ENCODE data around the gene CRISP1. TPM values are rescaled to one million over a fixed set of nuclear protein-coding genes. Genes with fewer than 3 reads are reported as not detected.

Gene CRISP1
- polyA plus RNA-seq, 1 donor (not counting 4 experiments of a cell fraction or from before 2014, with no cell fraction given), result not detected

- TF ChIP-seq EZH2 (IDR thresholded peaks at IDR 0.05; ENCODE audit: low read length), result no peak
- no peak for TF ChIP-seq CTCF (optimal IDR thresholded peaks at IDR 0.05 in 1 of 3, IDR thresholded peaks at IDR 0.05 in 1 of 3, conservative IDR thresholded peaks at IDR 0.05 in 1 of 3; ENCODE audit: extremely low read depth in 1 of 3, insufficient read depth in 2 of 3, low read length in 3 of 3)
- Histone ChIP-seq H3K27ac (ENCODE audit: control insufficient read depth, insufficient read depth, low read length) (no peak overlapping the region), H3K36me3 (ENCODE audit: control insufficient read depth in 2 of 2, extremely low read depth in 1 of 2, insufficient read depth in 2 of 2, low read length in 2 of 2) (no peaks in the 10 kb centered on the region), H3K9ac (ENCODE audit: control insufficient read depth, extremely low read depth, insufficient read depth, low read length) (no peak overlapping the region), H3K4me3 (ENCODE audit: control insufficient read depth in 2 of 3, extremely low read depth in 1 of 3, insufficient read depth in 2 of 3, low read depth in 1 of 3, low read length in 3 of 3) (no peak overlapping the region), H2AFZ (ENCODE audit: control insufficient read depth, low read length) (no peak overlapping the region), H4K20me1 (ENCODE audit: control insufficient read depth, extremely low read depth, insufficient read depth, low read length) (no peaks in the 10 kb centered on the region), H3K4me2 (ENCODE audit: control insufficient read depth, extremely low read depth, insufficient read depth, low read depth, low read length) (no peak overlapping the region), H3K27me3 (ENCODE audit: control insufficient read depth, extremely low read depth, insufficient read depth, low read length) (no peaks in the 10 kb centered on the region), H3K9me3 (ENCODE audit: control insufficient read depth, low read depth, low read length) (no peaks in the 10 kb centered on the region), H3K4me1 (ENCODE audit: control insufficient read depth, extremely low read depth, insufficient read depth, low read length) (no peaks in the 10 kb centered on the region), H3K9me1 (ENCODE audit: control insufficient read depth, extremely low read depth, insufficient read depth, low read length) (no peaks in the 10 kb centered on the region), H3K79me2 (ENCODE audit: control insufficient read depth, insufficient read depth, low read length) (no peaks in the 10 kb centered on the region)
- no peak for FAIRE-seq
- dilution Hi-C loops (cut with MboI; ENCODE audit: extremely low pct_ligation_motif_present, low sequenced_read_pairs), result no loop called here
- DNase-seq (ENCODE audit: low read depth, low spot score), result no peak
Observed at GRCh38 chr6:49906526-49906925, 40.2 kb upstream of the CRISP1 start.

GRCh38 chr6:49905296-49905695 lies 39.0 kb upstream of the CRISP1 start:
- no peaks in the 10 kb centered on the region for H3K9me3 ChIP-seq (ENCODE audit: control insufficient read depth, low read depth, low read length)
- H3K27me3 ChIP-seq (ENCODE audit: control insufficient read depth, extremely low read depth, insufficient read depth, low read length), result no peaks in the 10 kb centered on the region
- H3K9me1 ChIP-seq (ENCODE audit: control insufficient read depth, extremely low read depth, insufficient read depth, low read length), result no peaks in the 10 kb centered on the region
- H3K79me2 ChIP-seq (ENCODE audit: control insufficient read depth, insufficient read depth, low read length), result no peaks in the 10 kb centered on the region
- no peak overlapping the region for H3K9ac ChIP-seq (ENCODE audit: control insufficient read depth, extremely low read depth, insufficient read depth, low read length)
- H4K20me1 ChIP-seq (ENCODE audit: control insufficient read depth, extremely low read depth, insufficient read depth, low read length), result no peaks in the 10 kb centered on the region
- no peak overlapping the region for H2AFZ ChIP-seq (ENCODE audit: control insufficient read depth, low read length)
- no peak for TF ChIP-seq EZH2 (IDR thresholded peaks at IDR 0.05; ENCODE audit: low read length)
- no peak for TF ChIP-seq CTCF (optimal IDR thresholded peaks at IDR 0.05 in 1 of 3, IDR thresholded peaks at IDR 0.05 in 1 of 3, conservative IDR thresholded peaks at IDR 0.05 in 1 of 3; ENCODE audit: extremely low read depth in 1 of 3, insufficient read depth in 2 of 3, low read length in 3 of 3)
- no peak overlapping the region for H3K27ac ChIP-seq (ENCODE audit: control insufficient read depth, insufficient read depth, low read length)
- no peak for FAIRE-seq
- no peak for DNase-seq (ENCODE audit: low read depth, low spot score)
- no peak overlapping the region for H3K4me3 ChIP-seq (ENCODE audit: control insufficient read depth in 2 of 3, extremely low read depth in 1 of 3, insufficient read depth in 2 of 3, low read depth in 1 of 3, low read length in 3 of 3)
- dilution Hi-C loops (cut with MboI; ENCODE audit: extremely low pct_ligation_motif_present, low sequenced_read_pairs), result no loop called here
- no peaks in the 10 kb centered on the region for H3K36me3 ChIP-seq (ENCODE audit: control insufficient read depth in 2 of 2, extremely low read depth in 1 of 2, insufficient read depth in 2 of 2, low read length in 2 of 2)
- H3K4me1 ChIP-seq (ENCODE audit: control insufficient read depth, extremely low read depth, insufficient read depth, low read length), result no peaks in the 10 kb centered on the region
- no peak overlapping the region for H3K4me2 ChIP-seq (ENCODE audit: control insufficient read depth, extremely low read depth, insufficient read depth, low read depth, low read length)
